NCI-H82 treated with DMSO at 0.1 percent for 48 hours (cell line): Measurements from ENCODE around the gene CCDC196.

Experiments
- DNase-seq: peaks from one replicate; lab custom pipeline; 2025; ENCODE audit not compliant: unreplicated experiment; lab: John Stamatoyannopoulos, UW

CCDC196 gene

GRCh38 chr14:66485910-66486421 lies at the start of gene CCDC196:
TSS of gene CCDC196 (plus strand) at chr14:66486371. CDS start at chr14:66486503, 132 bp downstream.
- no peak for DNase-seq

- no peak for DNase-seq
Observed at GRCh38 chr14:66440801-66441200, 45.4 kb upstream of the CCDC196 start.

GRCh38 chr14:66442953-66443571 lies 43.1 kb upstream of the CCDC196 start:
- DNase-seq = no peak

DNA sequence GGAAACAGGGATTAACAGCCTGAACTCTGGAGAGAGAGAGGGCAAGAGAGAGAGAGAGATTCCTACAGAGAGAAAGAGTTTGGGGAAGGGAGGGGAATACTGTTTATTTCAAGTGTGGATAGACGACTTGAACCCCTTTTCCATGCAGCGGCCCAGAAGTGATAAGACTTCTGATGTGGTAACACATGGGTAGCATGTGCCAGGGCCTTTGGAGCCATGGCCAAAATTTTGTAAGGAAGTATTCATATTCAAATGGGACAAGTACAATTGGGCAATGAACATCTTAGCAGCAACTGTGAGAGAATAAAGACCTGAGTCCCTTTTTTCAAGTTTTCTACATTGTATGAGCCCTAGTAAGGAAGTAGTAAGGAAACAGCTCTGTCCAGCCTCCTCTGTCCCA lies 42.4 kb upstream of the CCDC196 start:
- no peak for DNase-seq

- no peak for DNase-seq
Observed at GRCh38 chr14:66444271-66444927, 41.8 kb upstream of the CCDC196 start.

- DNase-seq = no peak
Observed at GRCh38 chr14:66445936-66446335, 40.2 kb upstream of the CCDC196 start.

- DNase-seq = no peak
Observed at GRCh38 chr14:66453469-66453868, 32.7 kb upstream of the CCDC196 start.

DNA sequence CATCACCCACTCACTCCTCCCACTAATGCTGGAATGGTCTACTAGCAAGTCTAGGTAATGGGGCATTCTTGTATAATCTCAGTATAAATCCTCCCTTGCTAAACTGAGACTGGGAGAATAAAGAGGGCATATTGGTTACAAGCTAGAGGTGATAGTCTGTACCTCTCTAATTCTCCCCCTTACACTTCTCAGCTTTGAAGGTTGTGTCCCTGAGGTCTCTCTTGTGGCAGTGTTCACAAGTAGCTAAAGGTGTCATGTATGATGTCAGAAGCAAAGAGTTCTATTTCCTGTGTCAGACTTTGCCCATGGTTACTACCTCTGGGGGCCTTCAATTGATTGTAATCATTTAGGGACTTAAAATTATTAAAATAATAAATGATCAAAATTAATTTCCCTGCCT lies 26.6 kb upstream of the CCDC196 start:
- DNase-seq = no peak

- no peak for DNase-seq
Observed at GRCh38 chr14:66464261-66464660, 21.9 kb upstream of the CCDC196 start.

DNA sequence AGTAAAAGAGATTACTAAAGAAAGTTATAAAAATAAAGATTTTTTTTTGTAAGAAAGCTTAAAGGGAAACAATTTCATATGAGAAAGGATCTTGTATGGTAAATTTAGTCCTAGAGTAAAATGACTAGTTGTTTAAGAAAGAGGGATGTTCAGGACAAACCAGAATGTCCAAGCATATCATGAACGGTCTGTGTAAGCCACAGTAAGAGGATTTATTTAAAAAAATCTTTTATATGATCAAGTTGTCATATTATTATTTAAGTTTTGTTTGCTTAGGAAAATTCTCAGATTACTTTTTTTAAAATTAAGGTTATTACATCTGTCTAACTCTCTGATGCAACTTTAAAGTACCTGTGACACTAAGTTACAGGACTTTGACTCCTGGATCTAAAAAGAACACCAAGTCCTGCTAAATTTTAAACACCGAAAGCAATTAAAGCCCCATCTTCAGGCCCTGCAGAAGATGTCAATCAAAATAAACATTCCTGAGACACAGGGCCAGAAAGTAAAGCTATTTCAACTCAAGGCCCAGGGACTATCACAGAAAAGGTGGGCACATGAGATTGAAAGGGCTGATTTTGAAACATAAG lies 17.3 kb upstream of the CCDC196 start:
- DNase-seq = no peak

- no peak for DNase-seq
Observed at GRCh38 chr14:66471584-66471983, 14.6 kb upstream of the CCDC196 start.

DNA sequence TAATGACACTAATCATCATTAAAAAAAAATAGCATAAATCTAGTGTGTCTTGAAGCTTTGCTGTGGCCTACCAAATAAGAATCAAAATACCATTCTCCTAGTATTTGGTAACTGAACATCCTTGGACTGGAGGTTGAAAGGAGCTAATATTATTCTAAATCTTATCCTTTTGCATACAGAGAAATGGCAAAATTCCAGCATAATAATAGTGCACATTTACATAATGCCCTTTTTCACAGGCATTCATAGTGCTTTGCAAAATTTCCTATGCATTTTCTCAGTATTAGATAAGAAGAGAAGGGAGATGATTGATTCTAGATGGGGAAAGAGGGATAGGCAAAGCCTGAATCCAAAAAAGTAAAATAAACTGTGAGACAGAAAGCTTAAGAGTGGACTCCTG lies 13.9 kb upstream of the CCDC196 start:
- DNase-seq = no peak

GRCh38 chr14:66473223-66473622 lies 12.9 kb upstream of the CCDC196 start:
- no peak for DNase-seq

- no peak for DNase-seq
Observed at GRCh38 chr14:66476964-66477363, 9.2 kb upstream of the CCDC196 start.

- DNase-seq = no peak
Observed at GRCh38 chr14:66477567-66477966, 8.6 kb upstream of the CCDC196 start.

DNA sequence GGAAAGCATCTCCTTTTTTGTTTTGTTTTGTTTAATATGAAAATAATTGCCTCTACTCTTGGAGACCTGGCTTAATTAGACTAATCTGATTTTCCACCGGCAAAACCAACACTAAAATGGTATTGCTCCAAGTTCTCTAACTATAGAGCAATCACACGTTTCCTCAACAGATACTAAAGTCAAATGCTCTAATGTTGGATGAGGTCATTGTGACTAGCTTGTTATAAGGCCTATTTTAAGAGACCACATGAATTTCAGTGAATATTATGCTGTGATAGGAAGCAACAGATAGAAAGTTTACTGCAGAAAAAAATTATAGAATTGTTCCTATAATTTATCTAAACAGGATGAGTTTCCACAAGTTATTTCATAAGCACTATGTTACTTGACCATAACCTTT lies 3.3 kb upstream of the CCDC196 start:
- DNase-seq = no peak

DNA sequence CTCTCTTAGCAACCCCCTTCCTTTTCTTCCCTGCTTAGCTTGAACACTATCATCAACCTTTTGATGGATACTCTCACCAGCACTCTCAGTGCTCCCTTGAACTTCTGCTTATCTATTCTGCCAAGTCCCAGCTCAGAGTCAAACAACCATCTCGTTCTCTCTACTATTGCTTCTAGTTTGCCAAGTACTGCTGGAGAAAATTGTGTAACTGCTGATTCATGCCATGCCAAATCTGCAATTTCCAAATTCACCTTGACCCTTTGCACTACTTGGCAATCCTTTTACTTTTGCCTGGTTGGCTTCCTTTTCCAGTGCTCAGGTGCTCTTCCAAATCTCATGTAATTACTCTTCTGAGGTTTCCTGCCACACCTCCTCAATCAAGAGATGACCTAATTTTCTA lies 2.8 kb upstream of the CCDC196 start:
- no peak for DNase-seq

DNA sequence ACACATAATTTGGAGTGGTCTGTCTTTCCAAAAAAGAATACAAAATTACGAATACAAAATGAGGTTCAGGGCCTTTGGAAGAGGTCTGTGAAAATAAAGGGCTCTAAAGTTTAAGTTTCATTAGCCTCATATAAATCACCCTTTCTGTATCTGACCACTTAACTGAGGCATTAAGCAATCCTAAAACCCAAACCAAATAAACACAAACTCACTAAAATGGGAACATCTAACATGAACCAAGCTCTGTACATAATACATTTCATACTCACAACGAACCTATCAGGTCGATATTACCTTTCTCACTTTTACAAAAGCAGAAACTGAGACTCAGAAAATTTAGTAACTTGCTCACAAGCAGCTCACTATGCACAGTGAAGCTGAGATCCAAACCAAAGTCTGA lies 1.1 kb upstream of the CCDC196 start:
- DNase-seq = no peak

GRCh38 chr14:66487164-66487563 lies 993 bp downstream of the CCDC196 start:
- no peak for DNase-seq

DNA sequence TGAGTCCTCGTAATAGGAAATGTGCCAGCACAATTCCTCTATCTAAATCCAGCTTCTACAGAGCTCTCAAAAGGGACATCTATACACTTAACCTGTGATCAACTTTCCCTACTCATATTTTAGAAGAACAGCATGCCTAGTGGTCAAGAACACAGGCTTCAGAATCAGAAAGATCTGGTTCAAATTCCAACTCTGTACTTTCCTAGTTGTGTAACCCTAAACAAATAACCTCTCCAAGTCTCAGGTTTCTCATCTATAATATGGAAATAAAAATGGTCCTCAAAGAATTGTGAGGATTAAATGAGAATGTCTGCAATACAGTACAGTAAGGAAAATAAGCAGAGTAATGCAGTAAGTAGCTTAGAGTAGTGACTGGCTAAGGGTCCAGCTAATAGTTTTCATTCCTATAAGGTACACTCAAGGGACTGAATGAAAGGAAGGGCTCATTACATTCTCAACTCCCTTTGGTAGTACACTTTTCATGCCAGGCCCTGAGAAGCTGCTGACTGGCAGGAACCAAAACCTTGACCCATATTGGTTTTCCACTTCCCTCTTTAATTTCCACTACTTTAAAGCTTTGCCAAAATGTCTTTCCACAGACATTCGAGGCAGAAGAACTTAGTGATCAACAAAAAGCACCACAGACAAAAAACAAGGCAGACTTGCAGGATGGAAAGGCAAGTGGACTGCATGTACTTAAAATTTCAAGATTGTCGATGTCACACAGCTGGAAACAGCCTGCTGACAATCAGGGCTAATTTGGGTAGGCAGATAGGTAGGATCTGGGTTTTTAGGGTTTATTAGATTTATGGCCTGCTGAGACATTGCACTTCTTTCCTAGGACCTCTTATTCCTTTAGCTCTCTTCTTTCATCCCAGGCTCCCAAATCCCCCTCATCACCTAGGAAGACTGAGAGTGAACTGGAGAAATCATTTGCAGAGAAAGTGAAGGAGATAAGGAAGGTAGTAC lies 4.3 kb downstream of the CCDC196 start:
- DNase-seq = no peak

GRCh38 chr14:66493750-66494149 lies 7.6 kb downstream of the CCDC196 start:
- no peak for DNase-seq
